ENCODE data around the gene GPRC5D. TPM values are rescaled to one million over a fixed set of nuclear protein-coding genes. Genes with fewer than 3 reads are reported as not detected.

GPRC5D gene
- total RNA-seq, 3 donors from 2014 or later, result not detected

- DNase-seq (ENCODE audit: low spot score in 2 of 2), result no peak
- Histone ChIP-seq H3K9me3 (no peaks in the 10 kb centered on the region), H3K4me1 (no peaks in the 10 kb centered on the region), H3K27ac (peak overlapping the region; percentile 19 to 62), H3K27me3 (no peaks in the 10 kb centered on the region), H3K4me3 (no peak overlapping the region), H3K36me3 (no peaks in the 10 kb centered on the region)
- TF ChIP-seq CTCF (IDR thresholded peaks at IDR 0.05), result no peak
- TF ChIP-seq POLR2A (IDR thresholded peaks at IDR 0.05), result no peak
- TF ChIP-seq POLR2AphosphoS5 (IDR thresholded peaks at IDR 0.05), result no peak
- intact Hi-C loops (cut with DNase I; ENCODE audit: low total_unique reads), result no loop called here
Observed at GRCh38 chr12:12979731-12980259, 27.8 kb upstream of the GPRC5D start.

GRCh38 chr12:12979126-12979525 is 27.2 kb upstream of the GPRC5D start:
- intact Hi-C loops (cut with DNase I; ENCODE audit: low total_unique reads), result no loop called here
- H3K27me3 ChIP-seq, result no peaks in the 10 kb centered on the region
- H3K27ac ChIP-seq, result peak overlapping the region; percentile 19 to 62
- H3K36me3 ChIP-seq, result no peaks in the 10 kb centered on the region
- no peak overlapping the region for H3K4me3 ChIP-seq
- TF ChIP-seq POLR2AphosphoS5 (IDR thresholded peaks at IDR 0.05) (no peak), CTCF (IDR thresholded peaks at IDR 0.05) (no peak), POLR2A (IDR thresholded peaks at IDR 0.05) (no peak)
- no peaks in the 10 kb centered on the region for H3K4me1 ChIP-seq
- no peaks in the 10 kb centered on the region for H3K9me3 ChIP-seq
- no peak for DNase-seq (ENCODE audit: low spot score in 2 of 2)

GRCh38 chr12:12977231-12977630 is 25.3 kb upstream of the GPRC5D start:
- H3K27me3 ChIP-seq, result no peaks in the 10 kb centered on the region
- no peak for DNase-seq (ENCODE audit: low spot score in 2 of 2)
- no peak overlapping the region for H3K4me3 ChIP-seq
- H3K36me3 ChIP-seq, result no peaks in the 10 kb centered on the region
- H3K4me1 ChIP-seq, result no peaks in the 10 kb centered on the region
- H3K9me3 ChIP-seq, result peaks cover 5 to 15% of the 10 kb centered on the region in 2 donors
- peak overlapping the region in 1 of 2 donors; percentile 48 for H3K27ac ChIP-seq
- TF ChIP-seq POLR2AphosphoS5 (IDR thresholded peaks at IDR 0.05) (no peak), POLR2A (IDR thresholded peaks at IDR 0.05) (no peak), CTCF (IDR thresholded peaks at IDR 0.05) (no peak)
- intact Hi-C loops (cut with DNase I; ENCODE audit: low total_unique reads), result no loop called here

GRCh38 chr12:12976366-12976765 is 24.4 kb upstream of the GPRC5D start:
- no peak for DNase-seq (ENCODE audit: low spot score in 2 of 2)
- Histone ChIP-seq H3K4me1 (no peaks in the 10 kb centered on the region), H3K27me3 (no peaks in the 10 kb centered on the region), H3K9me3 (peaks cover 5 to 15% of the 10 kb centered on the region in 2 donors), H3K4me3 (no peak overlapping the region), H3K36me3 (no peaks in the 10 kb centered on the region), H3K27ac (no peak overlapping the region)
- intact Hi-C loops (cut with DNase I; ENCODE audit: low total_unique reads), result no loop called here
- TF ChIP-seq CTCF (IDR thresholded peaks at IDR 0.05), result no peak
- TF ChIP-seq POLR2AphosphoS5 (IDR thresholded peaks at IDR 0.05), result no peak
- no peak for TF ChIP-seq POLR2A (IDR thresholded peaks at IDR 0.05)

GRCh38 chr12:12975322-12976077 is 23.5 kb upstream of the GPRC5D start:
- DNase-seq (ENCODE audit: low spot score in 2 of 2), result no peak
- Histone ChIP-seq H3K9me3 (peaks cover 5 to 15% of the 10 kb centered on the region in 2 donors), H3K27ac (peak overlapping the region in 1 of 2 donors; percentile 59), H3K36me3 (no peaks in the 10 kb centered on the region), H3K4me3 (no peak overlapping the region), H3K4me1 (no peaks in the 10 kb centered on the region), H3K27me3 (no peaks in the 10 kb centered on the region)
- TF ChIP-seq CTCF (IDR thresholded peaks at IDR 0.05) (peak in 1 of 3 donors; percentile 25), POLR2AphosphoS5 (IDR thresholded peaks at IDR 0.05) (no peak), POLR2A (IDR thresholded peaks at IDR 0.05) (no peak)
- intact Hi-C loops (cut with DNase I; ENCODE audit: low total_unique reads), result no loop called here
